NCI-H2227 (cell line): ENCODE data around the gene ASXL3.

Source experiments
- DNase-seq: peaks from one replicate; lab custom pipeline; 2025; ENCODE audit not compliant: unreplicated experiment; lab: John Stamatoyannopoulos, UW

ASXL3 gene

GRCh38 chr18:33656889-33657448 lies 79.0 kb downstream of the ASXL3 start:
- no peak for DNase-seq

GRCh38 chr18:33660696-33661310 lies 82.8 kb downstream of the ASXL3 start:
- no peak for DNase-seq

GRCh38 chr18:33664241-33664874 lies 86.3 kb downstream of the ASXL3 start:
- no peak for DNase-seq

GRCh38 chr18:33665187-33665586 lies 87.2 kb downstream of the ASXL3 start:
- no peak for DNase-seq

- no peak for DNase-seq
Measured at GRCh38 chr18:33665641-33666040, 87.6 kb downstream of the ASXL3 start.

- DNase-seq = no peak
Measured at GRCh38 chr18:33666915-33667314, 88.9 kb downstream of the ASXL3 start.

- DNase-seq = no peak
Measured at GRCh38 chr18:33669589-33669988, 91.6 kb downstream of the ASXL3 start.

- peak; percentile 19 for DNase-seq
Measured at GRCh38 chr18:33670029-33670428, 92.0 kb downstream of the ASXL3 start.

GRCh38 chr18:33673689-33674088 lies 95.7 kb downstream of the ASXL3 start:
- no peak for DNase-seq

- no peak for DNase-seq
Measured at GRCh38 chr18:33676593-33676992, 98.6 kb downstream of the ASXL3 start.

- DNase-seq = no peak
Measured at GRCh38 chr18:33677891-33678290, 99.9 kb downstream of the ASXL3 start.

- DNase-seq = no peak
Measured at GRCh38 chr18:33682436-33682835, 104.4 kb downstream of the ASXL3 start.

- no peak for DNase-seq
Measured at GRCh38 chr18:33694593-33694992, 116.6 kb downstream of the ASXL3 start.

GRCh38 chr18:33696332-33697162 lies 118.5 kb downstream of the ASXL3 start:
- DNase-seq = no peak

- no peak for DNase-seq
Measured at GRCh38 chr18:33697498-33697897, 119.5 kb downstream of the ASXL3 start.

GRCh38 chr18:33699372-33699771 lies 121.4 kb downstream of the ASXL3 start:
- DNase-seq = no peak

- no peak for DNase-seq
Measured at GRCh38 chr18:33700513-33700976, 122.5 kb downstream of the ASXL3 start.

GRCh38 chr18:33702625-33703024 lies 124.6 kb downstream of the ASXL3 start:
- no peak for DNase-seq

GRCh38 chr18:33706391-33706790 lies 128.4 kb downstream of the ASXL3 start:
- DNase-seq = no peak

GRCh38 chr18:33708876-33709275 lies 130.9 kb downstream of the ASXL3 start:
- no peak for DNase-seq

- DNase-seq = no peak
Measured at GRCh38 chr18:33710269-33710668, 132.2 kb downstream of the ASXL3 start.

GRCh38 chr18:33711514-33711913 lies 133.5 kb downstream of the ASXL3 start:
- DNase-seq = no peak
